Stimulated activated CD8-positive, alpha-beta memory T cell treated with anti-CD3 and anti-CD28 coated beads, Interleukin-7, amount 100 ng/mL, for 4 hours (primary cell): ENCODE results near the gene ERC2.

Experiments
- DNase-seq, 2 donors: peaks; one replicate each; pipeline ENCODE4 v3.0.0-alpha.2; 2020; ENCODE audit warnings: low read depth in 2 of 2

Gene ERC2

GRCh38 chr3:55558316-55558715 is 910.0 kb downstream of the ERC2 start:
- no peak for DNase-seq

- DNase-seq: no peak
Observed at GRCh38 chr3:55557549-55557948, 910.7 kb downstream of the ERC2 start.

- DNase-seq: no peak
Observed at GRCh38 chr3:55556619-55557537, 911.4 kb downstream of the ERC2 start.

- no peak for DNase-seq
Observed at GRCh38 chr3:55555873-55556618, 912.2 kb downstream of the ERC2 start.

- DNase-seq: no peak
Observed at GRCh38 chr3:55554634-55555425, 913.4 kb downstream of the ERC2 start.

- no peak for DNase-seq
Observed at GRCh38 chr3:55551644-55552043, 916.6 kb downstream of the ERC2 start.

- DNase-seq: no peak
Observed at GRCh38 chr3:55549177-55549576, 919.1 kb downstream of the ERC2 start.

- DNase-seq: no peak
Observed at GRCh38 chr3:55546866-55547669, 921.2 kb downstream of the ERC2 start.

GRCh38 chr3:55545995-55546394 is 922.3 kb downstream of the ERC2 start:
- DNase-seq: no peak

- no peak for DNase-seq
Observed at GRCh38 chr3:55544219-55544618, 924.0 kb downstream of the ERC2 start.

- DNase-seq: no peak
Observed at GRCh38 chr3:55543181-55543614, 925.1 kb downstream of the ERC2 start.

- no peak for DNase-seq
Observed at GRCh38 chr3:55541456-55541855, 926.8 kb downstream of the ERC2 start.

- DNase-seq: no peak
Observed at GRCh38 chr3:55541016-55541415, 927.3 kb downstream of the ERC2 start.

- no peak for DNase-seq
Observed at GRCh38 chr3:55540579-55540978, 927.7 kb downstream of the ERC2 start.

- DNase-seq: no peak
Observed at GRCh38 chr3:55538158-55538557, 930.1 kb downstream of the ERC2 start.

- DNase-seq: no peak
Observed at GRCh38 chr3:55537563-55537962, 930.7 kb downstream of the ERC2 start.

- no peak for DNase-seq
Observed at GRCh38 chr3:55537129-55537528, 931.1 kb downstream of the ERC2 start.

GRCh38 chr3:55534876-55535275 is 933.4 kb downstream of the ERC2 start:
- DNase-seq: no peak

- DNase-seq: no peak
Observed at GRCh38 chr3:55532806-55533205, 935.5 kb downstream of the ERC2 start.

GRCh38 chr3:55531321-55531720 is 936.9 kb downstream of the ERC2 start:
- no peak for DNase-seq

- DNase-seq: no peak
Observed at GRCh38 chr3:55527361-55527760, 940.9 kb downstream of the ERC2 start.
